NK-92 treated with Interleukin-12 subunit alpha and Interleukin-12 subunit beta, amount 100 ng/mL, for 24 hours (cell line): ENCODE results near the gene PHKA1.
"Not testable (repeated sequence)": the region's sequence is repeated elsewhere in the genome, so short reads cannot be mapped to it uniquely, and the experiment has no call there.

Source experiments
- DNase-seq: peaks from one replicate; lab custom pipeline; 2025; lab: John Stamatoyannopoulos, UW

The PHKA1 gene

GRCh38 chrX:72713599-72714477, at the start of gene PHKA1:
TSS of gene PHKA1 (minus strand) at chrX:72714306. CDS start at chrX:72713880, 426 bp downstream.
- DNase-seq = not testable (repeated sequence)

GRCh38 chrX:72760454-72760853, 46.3 kb upstream of the PHKA1 start:
- not testable (repeated sequence) for DNase-seq

GRCh38 chrX:72748545-72748944, 34.4 kb upstream of the PHKA1 start:
- DNase-seq = not testable (repeated sequence)

- not testable (repeated sequence) for DNase-seq
These were observed 31.4 kb upstream of the PHKA1 start for GRCh38 chrX:72745546-72745945.

- DNase-seq = no peak
These were observed 21.5 kb upstream of the PHKA1 start for GRCh38 chrX:72735561-72735960.

- not testable (repeated sequence) for DNase-seq
These were observed 19.5 kb upstream of the PHKA1 start for GRCh38 chrX:72733636-72734035.

- DNase-seq = no peak
These were observed 13.7 kb upstream of the PHKA1 start for GRCh38 chrX:72727846-72728245.

- DNase-seq = no peak
These were observed 2.7 kb upstream of the PHKA1 start for GRCh38 chrX:72716766-72717165.

GRCh38 chrX:72715546-72715945, 1.4 kb upstream of the PHKA1 start:
- DNase-seq = no peak

GRCh38 chrX:72714478-72714916, 391 bp upstream of the PHKA1 start:
- no peak for DNase-seq

GRCh38 chrX:72713130-72713529, 976 bp downstream of the PHKA1 start:
- no peak for DNase-seq

GRCh38 chrX:72712094-72712755, 1.9 kb downstream of the PHKA1 start:
- no peak for DNase-seq

GRCh38 chrX:72705814-72706213, 8.3 kb downstream of the PHKA1 start:
- no peak for DNase-seq

- DNase-seq = no peak
These were observed 9.0 kb downstream of the PHKA1 start for GRCh38 chrX:72705111-72705510.

- no peak for DNase-seq
These were observed 19.9 kb downstream of the PHKA1 start for GRCh38 chrX:72694170-72694569.

GRCh38 chrX:72693477-72693876, 20.6 kb downstream of the PHKA1 start:
- DNase-seq = no peak

- DNase-seq = no peak
These were observed 26.7 kb downstream of the PHKA1 start for GRCh38 chrX:72687396-72687795.

GRCh38 chrX:72685810-72686456, 28.2 kb downstream of the PHKA1 start:
- no peak for DNase-seq

- DNase-seq = no peak
These were observed 29.1 kb downstream of the PHKA1 start for GRCh38 chrX:72685018-72685417.

- no peak for DNase-seq
These were observed 30.5 kb downstream of the PHKA1 start for GRCh38 chrX:72683631-72684030.

- DNase-seq = no peak
These were observed 37.6 kb downstream of the PHKA1 start for GRCh38 chrX:72676465-72676864.

GRCh38 chrX:72673951-72674350, 40.2 kb downstream of the PHKA1 start:
- DNase-seq = not testable (repeated sequence)

- not testable (repeated sequence) for DNase-seq
These were observed 44.6 kb downstream of the PHKA1 start for GRCh38 chrX:72669508-72669907.
